Lung (tissue), 12 donors: ENCODE data around the gene ASCC3. TPM values are rescaled to one million over a fixed set of nuclear protein-coding genes. Genes with fewer than 3 reads are reported as not detected.

ENCODE experiments used
- ATAC-seq: fragments of 200-7000 bp; cut with Tn5 transposase; one replicate; pipeline ENCODE4 v1.9.1; 2020; ENCODE audit warnings: moderate number of reproducible peaks; ENCODE audit not compliant: insufficient read depth, low FRiP score
- DNase-seq, 3 donors: peaks; one replicate each; pipeline ENCODE4 v3.0.0-alpha.2; 2013 to 2017
- H3K27ac ChIP-seq, 2 donors: one replicate each; pipeline ENCODE4 v1.5.1; 2013; ENCODE audit warnings: mild to moderate bottlenecking in 2 of 2, moderate library complexity in 2 of 2, control low read depth in 1 of 2, inconsistent platforms in 1 of 2, low read depth in 1 of 2, low read length in 1 of 2
- H3K27me3 ChIP-seq, 3 donors: one replicate each; pipeline ENCODE4 v1.5.1; 2013; ENCODE audit warnings: low read length in 2 of 3; ENCODE audit not compliant: control insufficient read depth in 3 of 3, insufficient read depth in 3 of 3
- H3K36me3 ChIP-seq, 4 donors: one replicate each; pipeline ENCODE4 v1.5.1; 2013; ENCODE audit warnings: low read length in 4 of 4, mild to moderate bottlenecking in 1 of 4, moderate library complexity in 1 of 4; ENCODE audit not compliant: control insufficient read depth in 4 of 4, insufficient read depth in 4 of 4
- H3K4me1 ChIP-seq, 5 donors: one replicate each; pipeline ENCODE4 v1.5.1; 2013; ENCODE audit warnings: low read length in 5 of 5, mild to moderate bottlenecking in 2 of 5, moderate library complexity in 1 of 5; ENCODE audit not compliant: control insufficient read depth in 5 of 5, insufficient read depth in 5 of 5
- H3K4me3 ChIP-seq: one replicate; pipeline ENCODE4 v1.5.1; 2013; ENCODE audit warnings: mild to moderate bottlenecking, control low read depth, moderate library complexity
- H3K9ac ChIP-seq, 2 donors: one replicate each; pipeline ENCODE4 v1.5.1; 2013; ENCODE audit warnings: low read length in 2 of 2, control low read depth in 1 of 2; ENCODE audit not compliant: insufficient read depth in 1 of 2
- H3K9me3 ChIP-seq, 4 donors: one replicate each; pipeline ENCODE4 v1.5.1; 2013; ENCODE audit warnings: low read length in 3 of 4, mild to moderate bottlenecking in 1 of 4, moderate library complexity in 1 of 4; ENCODE audit not compliant: control insufficient read depth in 4 of 4, insufficient read depth in 3 of 4
- CTCF ChIP-seq: IDR thresholded peaks from 2 replicates; pipeline ENCODE4 v1.5.1; 2012; ENCODE audit warnings: mild to moderate bottlenecking; ENCODE audit errors: control extremely low read depth, extremely low read depth
- WGBS, 2 donors: extraction: QIAGEN DNeasy Blood & Tissue Kit; methylation state at CpG; one replicate each; pipeline ENCODE4 v1.1.7; 2013; 5-methylcytosine and 5-hydroxymethylcytosine counted together
- polyA plus RNA-seq, 2 donors: library from polyadenylated mRNA; stranded (reverse); fragments of 200-250 nt; gene quantifications; one replicate each; pipeline ENCODE4 v1.2.1, GENCODE V29; 2013
- total RNA-seq, 2 donors: library from RNA; depleted of rRNA in 1 of 2; stranded (reverse); fragments of >200 nt in 1 of 2; gene quantifications; one replicate each; pipeline ENCODE4 v1.2.1, GENCODE V29; 2014 to 2021
- donor health status: control.
- donor health status: control.
- donor health status: Bipolar disorder and iron deficiency.
- donor health status: healthy.
- donor health status: DM: yes; HTN: yes; CAD: no.

The ASCC3 gene
- total and polyA plus RNA-seq, 4 donors = 5.3 to 49.2 (median 22.0) TPM

- TF ChIP-seq CTCF = no peak
- ATAC-seq (no peak), DNase-seq (no peak)
- H3K9me3 ChIP-seq = no peaks in the 10 kb centered on the region
- no peak overlapping the region for H3K4me3 ChIP-seq
- H3K36me3 ChIP-seq = peaks cover 0 to 1% (median 0%) of the 10 kb centered on the region in 4 donors
- no peaks in the 10 kb centered on the region for H3K27me3 ChIP-seq
- H3K27ac ChIP-seq = no peak overlapping the region
- no peak overlapping the region for H3K9ac ChIP-seq
- 93 to 95% methylated on average over 5 of the region's 5 CpGs for WGBS, 2 donors
- H3K4me1 ChIP-seq = peaks cover 0 to 2% (median 0%) of the 10 kb centered on the region in 5 donors
Measured at GRCh38 chr6:100731411-100731810, 149.7 kb downstream of the ASCC3 start.

GRCh38 chr6:100730001-100730980 lies 150.8 kb downstream of the ASCC3 start:
- no peak overlapping the region for H3K4me3 ChIP-seq
- DNase-seq (no peak), ATAC-seq (no peak)
- H3K36me3 ChIP-seq = peaks cover 0 to 1% (median 0%) of the 10 kb centered on the region in 4 donors
- TF ChIP-seq CTCF = no peak
- peaks cover 0 to 2% (median 0%) of the 10 kb centered on the region in 5 donors for H3K4me1 ChIP-seq
- no peak overlapping the region for H3K9ac ChIP-seq
- H3K27me3 ChIP-seq = no peaks in the 10 kb centered on the region
- no peak overlapping the region for H3K27ac ChIP-seq
- H3K9me3 ChIP-seq = no peaks in the 10 kb centered on the region
- WGBS, 2 donors = 66 to 76% methylated on average over 7 of the region's 7 CpGs

- WGBS, 2 donors = 80% methylated on average over 1 of the region's 1 CpG
- no peaks in the 10 kb centered on the region for H3K27me3 ChIP-seq
- H3K4me3 ChIP-seq = no peak overlapping the region
- ATAC-seq (no peak), DNase-seq (no peak)
- TF ChIP-seq CTCF = no peak
- H3K9ac ChIP-seq = no peak overlapping the region
- no peak overlapping the region for H3K27ac ChIP-seq
- peaks cover 0 to 2% (median 0%) of the 10 kb centered on the region in 5 donors for H3K4me1 ChIP-seq
- peaks cover 0 to 1% (median 0%) of the 10 kb centered on the region in 4 donors for H3K36me3 ChIP-seq
- no peaks in the 10 kb centered on the region for H3K9me3 ChIP-seq
Measured at GRCh38 chr6:100726666-100727065, 154.5 kb downstream of the ASCC3 start.
